Hepatocyte (in vitro differentiated cells): ENCODE data around the gene MDFI. TPM values are rescaled to one million over a fixed set of nuclear protein-coding genes. Genes with fewer than 3 reads are reported as not detected.

Source experiments
- DNase-seq: peaks from one replicate; pipeline ENCODE4 v3.0.0-alpha.2; 2016; ENCODE audit warnings: low spot score
- H2AFZ ChIP-seq: fragments of 200-600 bp; sonication (generic); 2 replicates; pipeline ENCODE4 v1.6.0; 2016; ENCODE audit warnings: antibody characterized with exemption, mild to moderate bottlenecking
- H3K27ac ChIP-seq: fragments of 200-600 bp; sonication (generic); 2 replicates; pipeline ENCODE4 v1.5.1; 2016; ENCODE audit warnings: mild to moderate bottlenecking
- H3K27me3 ChIP-seq: fragments of 200-600 bp; sonication (generic); 2 replicates; pipeline ENCODE4 v1.6.1; 2016
- H3K36me3 ChIP-seq: fragments of 200-600 bp; sonication (generic); replicated peaks from 2 replicates; pipeline ENCODE4 v1.5.1; 2016; ENCODE audit warnings: low read depth; ENCODE audit not compliant: insufficient read depth
- H3K4me1 ChIP-seq: fragments of 200-600 bp; sonication (generic); 2 replicates; pipeline ENCODE4 v1.5.1; 2016; ENCODE audit warnings: mild to moderate bottlenecking, moderate library complexity; ENCODE audit not compliant: insufficient read depth
- H3K4me2 ChIP-seq: fragments of 200-600 bp; sonication (generic); 2 replicates; pipeline ENCODE4 v1.6.0; 2016
- H3K4me3 ChIP-seq: fragments of 200-600 bp; sonication (generic); 2 replicates; pipeline ENCODE4 v1.5.1; 2016; ENCODE audit warnings: mild to moderate bottlenecking
- H3K79me2 ChIP-seq: fragments of 200-600 bp; sonication (generic); 2 replicates; pipeline ENCODE4 v1.6.0; 2017; ENCODE audit warnings: mild to moderate bottlenecking
- H3K9me2 ChIP-seq: fragments of 200-600 bp; sonication (generic); replicated peaks from 2 replicates; pipeline ENCODE4 v1.6.0; 2017; ENCODE audit warnings: mild to moderate bottlenecking; ENCODE audit not compliant: insufficient read depth
- H3K9me3 ChIP-seq: fragments of 200-600 bp; sonication (generic); 2 replicates; pipeline ENCODE4 v1.5.1; 2016; ENCODE audit warnings: low read depth, mild to moderate bottlenecking
- H4K20me1 ChIP-seq: fragments of 200-600 bp; sonication (generic); 2 replicates; pipeline ENCODE4 v1.6.0; 2016; ENCODE audit warnings: mild to moderate bottlenecking; ENCODE audit not compliant: insufficient read depth, poor library complexity, severe bottlenecking
- CTCF ChIP-seq: fragments of 200-600 bp; sonication (generic); IDR thresholded peaks from 2 replicates; pipeline ENCODE4 v1.5.1; 2016; ENCODE audit warnings: antibody characterized with exemption, mild to moderate bottlenecking; ENCODE audit not compliant: poor library complexity
- EZH2 ChIP-seq: fragments of 200-600 bp; sonication (generic); IDR thresholded peaks from 2 replicates; pipeline ENCODE4 v1.6.1; 2016; ENCODE audit warnings: antibody characterized with exemption, mild to moderate bottlenecking, borderline replicate concordance
- EZH2phosphoT487 ChIP-seq: fragments of 200-600 bp; sonication (generic); IDR thresholded peaks from one replicate; pipeline ENCODE4 v1.6.1; 2018; ENCODE audit warnings: antibody characterized with exemption, mild to moderate bottlenecking, low read depth, moderate library complexity; ENCODE audit not compliant: unreplicated experiment, severe bottlenecking
- WGBS: methylation state at CpG from one replicate; pipeline ENCODE4 v1.1.6; 2016; ENCODE audit warnings: low lambda C conversion rate; ENCODE audit errors: missing lambda C conversion rate; 5-methylcytosine and 5-hydroxymethylcytosine counted together
- polyA plus RNA-seq: library from polyadenylated mRNA; unstranded; fragments of >200 nt; fragmentation: Nextera tagmentation; extraction: Ambion mirVana; gene quantifications from 2 replicates; pipeline ENCODE4 v1.2.1, GENCODE V29; 2016
- total RNA-seq: library from RNA; depleted of rRNA; stranded (reverse); fragments of >200 nt; gene quantifications from 2 replicates; pipeline ENCODE4 v1.2.3, GENCODE V29; 2014

MDFI gene
- total and polyA plus RNA-seq, 2 experiments from 2014 or later: 45.2 to 106 TPM

DNA sequence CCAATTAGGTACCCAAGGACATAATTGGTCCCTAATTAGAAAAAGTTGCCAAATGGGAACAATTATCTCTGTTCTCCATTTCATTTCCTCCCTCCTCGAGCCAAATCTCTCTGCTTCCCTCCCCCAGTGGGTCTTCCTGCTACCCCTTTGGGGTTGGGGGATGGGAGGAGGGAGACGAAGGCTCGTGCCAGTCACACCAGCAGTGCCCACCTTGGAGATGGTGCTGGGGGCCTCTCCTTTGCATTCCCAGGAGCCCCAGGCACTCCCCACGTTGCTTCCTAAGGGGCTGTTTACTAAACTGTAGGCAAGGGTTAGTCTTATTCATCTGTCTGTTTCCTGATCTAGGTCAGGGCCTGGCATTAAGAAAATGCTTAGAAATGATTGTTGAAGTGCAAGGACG lies 33.1 kb downstream of the MDFI start:
- H3K9me2 ChIP-seq: no peaks in the 10 kb centered on the region
- H3K4me2 ChIP-seq: no peak overlapping the region
- no peaks in the 10 kb centered on the region for H3K79me2 ChIP-seq
- no peaks in the 10 kb centered on the region for H3K36me3 ChIP-seq
- H3K9me3 ChIP-seq: no peaks in the 10 kb centered on the region
- no peaks in the 10 kb centered on the region for H4K20me1 ChIP-seq
- no peaks in the 10 kb centered on the region for H3K4me1 ChIP-seq
- TF ChIP-seq CTCF (no peak), EZH2 (no peak), EZH2phosphoT487 (no peak)
- H3K27ac ChIP-seq: no peak overlapping the region
- 76% methylated on average over 5 of the region's 5 CpGs for WGBS
- H3K4me3 ChIP-seq: no peak overlapping the region
- peaks cover 3% of the 10 kb centered on the region for H3K27me3 ChIP-seq
- no peak overlapping the region for H2AFZ ChIP-seq
- DNase-seq: no peak

- Histone ChIP-seq H2AFZ (no peak overlapping the region), H3K4me1 (no peaks in the 10 kb centered on the region), H3K9me3 (no peaks in the 10 kb centered on the region), H3K79me2 (no peaks in the 10 kb centered on the region), H3K36me3 (no peaks in the 10 kb centered on the region), H3K27me3 (peaks cover 3% of the 10 kb centered on the region), H3K27ac (no peak overlapping the region), H3K9me2 (no peaks in the 10 kb centered on the region), H3K4me2 (no peak overlapping the region), H4K20me1 (no peaks in the 10 kb centered on the region), H3K4me3 (no peak overlapping the region)
- TF ChIP-seq EZH2 (no peak), CTCF (no peak), EZH2phosphoT487 (no peak)
- no peak for DNase-seq
- 82% methylated on average over 7 of the region's 7 CpGs for WGBS
These were observed 33.7 kb downstream of the MDFI start for GRCh38 chr6:41672016-41672415.

GRCh38 chr6:41672816-41673703 lies 34.8 kb downstream of the MDFI start:
- Histone ChIP-seq H3K9me3 (no peaks in the 10 kb centered on the region), H3K4me1 (no peaks in the 10 kb centered on the region), H3K9me2 (no peaks in the 10 kb centered on the region), H3K36me3 (no peaks in the 10 kb centered on the region), H3K4me3 (no peak overlapping the region), H2AFZ (no peak overlapping the region), H3K4me2 (no peak overlapping the region), H4K20me1 (no peaks in the 10 kb centered on the region), H3K79me2 (no peaks in the 10 kb centered on the region), H3K27me3 (peaks cover 3% of the 10 kb centered on the region), H3K27ac (no peak overlapping the region)
- WGBS: 90% methylated on average over 17 of the region's 17 CpGs
- DNase-seq: no peak
- TF ChIP-seq EZH2: no peak
- TF ChIP-seq CTCF: no peak
- TF ChIP-seq EZH2phosphoT487: no peak
